H1 (cell line): Measurements from ENCODE around the gene MYOZ2. TPM values are rescaled to one million over a fixed set of nuclear protein-coding genes. Genes with fewer than 3 reads are reported as not detected.

Experiments
- ASH2L ChIP-seq: fragments of 200-600, 300-600 bp; sonication (generic); IDR thresholded peaks from one replicate; pipeline ENCODE4 v1.7.1; 2017; ENCODE audit warnings: low read length
- BCL11A ChIP-seq, 2 experiments: IDR thresholded peaks; one replicate each; pipeline ENCODE4 v1.6.1; 2011; ENCODE audit warnings: low read depth in 2 of 2, low read length in 2 of 2, mild to moderate bottlenecking in 2 of 2
- BRCA1 ChIP-seq: IDR thresholded peaks from 2 replicates; pipeline ENCODE4 v1.6.1; 2012; ENCODE audit warnings: low read depth, low read length, improper control_type of control experiment
- CHD7 ChIP-seq: fragments of 300-600 bp; sonication (generic); IDR thresholded peaks from 2 replicates; pipeline ENCODE4 v1.7.1; 2012; ENCODE audit warnings: low read length, moderate library complexity, mild to moderate bottlenecking, inconsistent platforms; ENCODE audit not compliant: insufficient replicate concordance
- GABPA ChIP-seq: IDR thresholded peaks from 2 replicates; pipeline ENCODE4 v1.6.1; 2011; ENCODE audit warnings: mild to moderate bottlenecking, low read length, moderate library complexity, borderline replicate concordance; ENCODE audit not compliant: insufficient read depth
- HDAC2 ChIP-seq, 2 experiments: fragments of 300-600 bp in 1 of 2; sonication (generic) in 1 of 2; IDR thresholded peaks; 2 replicates each; pipeline ENCODE4 v1.6.1; 2011 to 2012; ENCODE audit warnings: low read depth in 2 of 2, low read length in 2 of 2, mild to moderate bottlenecking in 2 of 2, moderate library complexity in 2 of 2, borderline replicate concordance in 1 of 2, inconsistent platforms in 1 of 2
- SRF ChIP-seq: IDR thresholded peaks from 2 replicates; pipeline ENCODE4 v1.6.1; 2011; ENCODE audit warnings: mild to moderate bottlenecking, low read depth, low read length, moderate library complexity
- TBP ChIP-seq: IDR thresholded peaks from 2 replicates; pipeline ENCODE4 v1.6.1; 2011; ENCODE audit warnings: low read depth, low read length, improper control_type of control experiment
- USF2 ChIP-seq: IDR thresholded peaks from 2 replicates; pipeline ENCODE4 v1.6.1; 2011; ENCODE audit warnings: low read length, improper control_type of control experiment
- polyA plus RNA-seq, 7 experiments: library from polyadenylated mRNA; depleted of rRNA in 3 of 7; stranded (reverse) in 5 of 7; unstranded in 2 of 7; fragments of >200 nt in 5 of 7; fragments of 200-250 nt in 2 of 7; gene quantifications; 1 replicate in 5 of 7; 2 replicates in 1 of 7; 4 replicates in 1 of 7; pipeline versions ENCODE4 v1.2.1 to v1.2.3, GENCODE V29; 2011 to 2013; ENCODE audit warnings: missing spikeins in 2 of 7, mixed read lengths in 2 of 7
- total RNA-seq: library from RNA; stranded (reverse); fragmentation: NEBNext Ultra II Directional; extraction: Animal tissue kit (Norgen Biotek cat#: 25700); gene quantifications from 2 replicates; pipeline ENCODE4 v1.2.1, GENCODE V29; 2021

Gene MYOZ2
- total and polyA plus RNA-seq, 2 of the 8 experiments (the other 6 are each of a cell fraction or from before 2014, with no cell fraction given), result not detected

- TF ChIP-seq BCL11A (IDR thresholded peaks at IDR 0.05; ENCODE audit: low read depth in 2 of 2, low read length in 2 of 2), result no peak
- no peak for TF ChIP-seq CHD7
- peak; percentile 85 for TF ChIP-seq BRCA1
- TF ChIP-seq GABPA, result no peak
- no peak for TF ChIP-seq USF2
- TF ChIP-seq SRF, result no peak
- peak; percentile 14 to 89; a peak in 1 of 4 replicates for TF ChIP-seq HDAC2 (IDR thresholded peaks at IDR 0.05; ENCODE audit: borderline replicate concordance in 1 of 2, low read depth in 2 of 2, low read length in 2 of 2)
- TF ChIP-seq ASH2L, result peak; percentile 66
- peak; percentile 88 for TF ChIP-seq TBP
These were observed 76.8 kb downstream of the MYOZ2 start, which contains the start of gene USP53 (continued) for GRCh38 chr4:119212234-119212963.
